H9 (cell line): ENCODE results near the gene MAP2K1. TPM values are rescaled to one million over a fixed set of nuclear protein-coding genes. Genes with fewer than 3 reads are reported as not detected.
A peak's percentile ranks its signal among the peaks of the same experiment; 100 is the strongest.

Source experiments
- DNase-seq: peaks from one replicate; pipeline ENCODE4 v3.0.0-alpha.2; 2017
- H2AFZ ChIP-seq: one replicate; pipeline ENCODE4 v1.6.1; 2013; ENCODE audit warnings: mild to moderate bottlenecking, low read length, control low read depth, moderate library complexity
- H2AK5ac ChIP-seq: 2 replicates; pipeline ENCODE4 v1.6.1; 2013; ENCODE audit warnings: low read length, control low read depth, mixed read lengths; ENCODE audit not compliant: insufficient read length
- H2BK120ac ChIP-seq: one replicate; pipeline ENCODE4 v1.6.1; 2013; ENCODE audit warnings: low read depth, mild to moderate bottlenecking, low read length, control low read depth, inconsistent platforms; ENCODE audit not compliant: poor library complexity, severe bottlenecking
- H2BK12ac ChIP-seq: 2 replicates; pipeline ENCODE4 v1.6.1; 2013; ENCODE audit warnings: low read length, control low read depth, mixed read lengths, low read depth; ENCODE audit not compliant: insufficient read length
- H2BK15ac ChIP-seq: 2 replicates; pipeline ENCODE4 v1.6.1; 2013; ENCODE audit warnings: low read depth, low read length, control low read depth
- H2BK20ac ChIP-seq: one replicate; pipeline ENCODE4 v1.6.1; 2013; ENCODE audit warnings: low read depth, mild to moderate bottlenecking, low read length, control low read depth, inconsistent platforms; ENCODE audit not compliant: poor library complexity, severe bottlenecking
- H2BK5ac ChIP-seq: 2 replicates; pipeline ENCODE4 v1.6.1; 2013; ENCODE audit warnings: low read length, control low read depth, mixed read lengths; ENCODE audit not compliant: insufficient read length
- H3K14ac ChIP-seq: 2 replicates; pipeline ENCODE4 v1.6.1; 2013; ENCODE audit warnings: low read length, control low read depth; ENCODE audit not compliant: insufficient read depth
- H3K18ac ChIP-seq: 2 replicates; pipeline ENCODE4 v1.6.1; 2013; ENCODE audit warnings: low read depth, mild to moderate bottlenecking, mixed read lengths, low read length, control low read depth; ENCODE audit not compliant: insufficient read length
- H3K23ac ChIP-seq: 2 replicates; pipeline ENCODE4 v1.6.1; 2013; ENCODE audit warnings: low read length, control low read depth, mixed read lengths, low read depth; ENCODE audit not compliant: insufficient read length
- H3K23me2 ChIP-seq: 2 replicates; pipeline ENCODE4 v1.6.1; 2013; ENCODE audit warnings: low read depth, mild to moderate bottlenecking, mixed read lengths, low read length, control low read depth; ENCODE audit not compliant: insufficient read length, poor library complexity, severe bottlenecking
- H3K27ac ChIP-seq: 2 replicates; pipeline ENCODE4 v1.5.1; 2013; ENCODE audit warnings: low read length, control low read depth, mixed read lengths, low read depth; ENCODE audit not compliant: insufficient read length
- H3K27me3 ChIP-seq: 2 replicates; pipeline ENCODE4 v1.6.1; 2013; ENCODE audit warnings: low read length, control low read depth, inconsistent platforms; ENCODE audit not compliant: insufficient read depth
- H3K4ac ChIP-seq: 2 replicates; pipeline ENCODE4 v1.6.1; 2013; ENCODE audit warnings: low read depth, mild to moderate bottlenecking, control low read depth, inconsistent platforms, low read length, moderate library complexity
- H3K4me1 ChIP-seq: 2 replicates; pipeline ENCODE4 v1.6.1; 2013; ENCODE audit warnings: low read length, control low read depth, inconsistent platforms; ENCODE audit not compliant: insufficient read depth
- H3K4me2 ChIP-seq: 2 replicates; pipeline ENCODE4 v1.6.1; 2013; ENCODE audit warnings: low read length, control low read depth, mixed read lengths; ENCODE audit not compliant: insufficient read length, insufficient read depth
- H3K56ac ChIP-seq: 2 replicates; pipeline ENCODE4 v1.6.1; 2013; ENCODE audit warnings: low read depth, mild to moderate bottlenecking, mixed read lengths, low read length, control low read depth; ENCODE audit not compliant: insufficient read length
- H3K79me1 ChIP-seq: 2 replicates; pipeline ENCODE4 v1.6.1; 2013; ENCODE audit warnings: low read depth, mild to moderate bottlenecking, moderate library complexity, low read length, control low read depth, inconsistent platforms; ENCODE audit not compliant: insufficient read depth, poor library complexity, severe bottlenecking
- H3K79me2 ChIP-seq: 2 replicates; pipeline ENCODE4 v1.6.1; 2013; ENCODE audit warnings: low read length, control low read depth, inconsistent platforms; ENCODE audit not compliant: insufficient read depth
- H3K9ac ChIP-seq: 2 replicates; pipeline ENCODE4 v1.6.1; 2013; ENCODE audit warnings: low read length, control low read depth, mixed read lengths; ENCODE audit not compliant: insufficient read length; ENCODE audit errors: extremely low read depth
- H3K9me3 ChIP-seq: one replicate; pipeline ENCODE4 v1.6.1; 2013; ENCODE audit warnings: low read depth, low read length, inconsistent platforms; ENCODE audit not compliant: control insufficient read depth
- H3T11ph ChIP-seq: one replicate; pipeline ENCODE4 v1.6.1; 2013; ENCODE audit warnings: mild to moderate bottlenecking, low read length, control low read depth, inconsistent platforms
- H4K20me1 ChIP-seq: one replicate; pipeline ENCODE4 v1.6.1; 2013; ENCODE audit not compliant: control insufficient read depth, insufficient read length, insufficient read depth
- H4K5ac ChIP-seq: 2 replicates; pipeline ENCODE4 v1.6.1; 2013; ENCODE audit warnings: low read depth, mild to moderate bottlenecking, mixed read lengths, low read length, control low read depth; ENCODE audit not compliant: insufficient read length
- H4K8ac ChIP-seq: replicated peaks from 2 replicates; pipeline ENCODE4 v1.6.1; 2013; ENCODE audit warnings: low read length, control low read depth, mixed read lengths, low read depth; ENCODE audit not compliant: insufficient read length
- H4K91ac ChIP-seq: 2 replicates; pipeline ENCODE4 v1.6.1; 2013; ENCODE audit warnings: low read depth, mild to moderate bottlenecking, moderate library complexity, mixed read lengths, low read length, control low read depth; ENCODE audit not compliant: insufficient read length
- H3K27ac Mint-ChIP-seq, 3 experiments: 2 replicates in 2 of 3; 3 replicates in 1 of 3; pipeline ENCODE4 v1.8.0; 2020 to 2021; ENCODE audit warnings: mixed read lengths in 3 of 3, mild to moderate bottlenecking in 1 of 3, moderate library complexity in 1 of 3
- H3K27me3 Mint-ChIP-seq: 2 replicates; pipeline ENCODE4 v1.8.0; 2021; ENCODE audit warnings: low read depth, mild to moderate bottlenecking, moderate library complexity, mixed read lengths
- H3K36me3 Mint-ChIP-seq, 3 experiments: 2 replicates in 2 of 3; 3 replicates in 1 of 3; pipeline ENCODE4 v1.8.0; 2020 to 2021; ENCODE audit warnings: low read depth in 3 of 3, mixed read lengths in 3 of 3; ENCODE audit not compliant: insufficient read depth in 1 of 3
- H3K4me1 Mint-ChIP-seq, 2 experiments: 2 replicates each; pipeline ENCODE4 v1.8.0; 2020; ENCODE audit warnings: mixed read lengths in 2 of 2
- H3K4me3 Mint-ChIP-seq, 2 experiments: 2 replicates in 1 of 2; 3 replicates in 1 of 2; pipeline ENCODE4 v1.8.0; 2020 to 2021; ENCODE audit warnings: mild to moderate bottlenecking in 2 of 2, mixed read lengths in 2 of 2, moderate library complexity in 1 of 2
- H3K9me3 Mint-ChIP-seq, 2 experiments: 2 replicates in 1 of 2; 3 replicates in 1 of 2; pipeline ENCODE4 v1.8.0; 2020; ENCODE audit warnings: mild to moderate bottlenecking in 2 of 2, mixed read lengths in 2 of 2, moderate library complexity in 1 of 2
- WGBS: extraction: QIAGEN DNeasy Blood & Tissue Kit; methylation state at CpG from one replicate; pipeline ENCODE4 v1.1.7; 2013; ENCODE audit warnings: missing lambda C conversion rate, low lambda C conversion rate, mixed read lengths; ENCODE audit not compliant: insufficient read length; ENCODE audit errors: extremely low coverage; 5-methylcytosine and 5-hydroxymethylcytosine counted together
- total RNA-seq: library from RNA; stranded (reverse); gene quantifications from 2 replicates; pipeline ENCODE4 v1.2.1, GENCODE V29; 2021
- TF ChIP-seq, protein P1 (sequence below): fragments of 200-600 bp; sonication (generic); conservative IDR thresholded peaks from 3 replicates; pipeline ENCODE4 v1.8.0; 2021; ENCODE audit warnings: antibody characterized with exemption, mild to moderate bottlenecking

MAP2K1 gene
- total RNA-seq, 1 experiment from 2014 or later, result 50.8 TPM

- H4K91ac ChIP-seq, result no peak overlapping the region
- no CpG with 5 or more reads among the region's 5 CpGs for WGBS
- no peak overlapping the region for H3K4ac ChIP-seq
- H3K23ac ChIP-seq, result no peak overlapping the region
- H2AK5ac ChIP-seq, result no peak overlapping the region
- H2AFZ ChIP-seq, result no peak overlapping the region
- no peaks in the 10 kb centered on the region for H3K23me2 ChIP-seq
- no peaks in the 10 kb centered on the region for H3K4me1 ChIP-seq
- no peak overlapping the region for H3K4me2 ChIP-seq
- Mint-ChIP-seq H3K27ac (peak overlapping the region; percentile 50 to 93 (median 80); a peak in 5 of 7 replicates), H3K27me3 (no peaks in the 10 kb centered on the region), H3K4me3 (no peak overlapping the region), H3K9me3 (no peaks in the 10 kb centered on the region), H3K4me1 (peaks cover under 1 to 4% of the 10 kb centered on the region in 2 experiments; a peak in 3 of 4 replicates), H3K36me3 (peaks cover 42 to 68% (median 58%) of the 10 kb centered on the region in 3 experiments)
- no peak overlapping the region for H4K8ac ChIP-seq
- TF ChIP-seq, protein P1, sequence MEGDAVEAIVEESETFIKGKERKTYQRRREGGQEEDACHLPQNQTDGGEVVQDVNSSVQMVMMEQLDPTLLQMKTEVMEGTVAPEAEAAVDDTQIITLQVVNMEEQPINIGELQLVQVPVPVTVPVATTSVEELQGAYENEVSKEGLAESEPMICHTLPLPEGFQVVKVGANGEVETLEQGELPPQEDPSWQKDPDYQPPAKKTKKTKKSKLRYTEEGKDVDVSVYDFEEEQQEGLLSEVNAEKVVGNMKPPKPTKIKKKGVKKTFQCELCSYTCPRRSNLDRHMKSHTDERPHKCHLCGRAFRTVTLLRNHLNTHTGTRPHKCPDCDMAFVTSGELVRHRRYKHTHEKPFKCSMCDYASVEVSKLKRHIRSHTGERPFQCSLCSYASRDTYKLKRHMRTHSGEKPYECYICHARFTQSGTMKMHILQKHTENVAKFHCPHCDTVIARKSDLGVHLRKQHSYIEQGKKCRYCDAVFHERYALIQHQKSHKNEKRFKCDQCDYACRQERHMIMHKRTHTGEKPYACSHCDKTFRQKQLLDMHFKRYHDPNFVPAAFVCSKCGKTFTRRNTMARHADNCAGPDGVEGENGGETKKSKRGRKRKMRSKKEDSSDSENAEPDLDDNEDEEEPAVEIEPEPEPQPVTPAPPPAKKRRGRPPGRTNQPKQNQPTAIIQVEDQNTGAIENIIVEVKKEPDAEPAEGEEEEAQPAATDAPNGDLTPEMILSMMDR, result no peak
- H2BK20ac ChIP-seq, result no peak overlapping the region
- no peak overlapping the region for H2BK120ac ChIP-seq
- no peaks in the 10 kb centered on the region for H4K20me1 ChIP-seq
- no peaks in the 10 kb centered on the region for H3K79me2 ChIP-seq
- no peak overlapping the region for H2BK12ac ChIP-seq
- DNase-seq, result no peak
- no peak overlapping the region for H3T11ph ChIP-seq
- H4K5ac ChIP-seq, result no peak overlapping the region
- no peak overlapping the region for H3K18ac ChIP-seq
- H3K9me3 ChIP-seq, result no peaks in the 10 kb centered on the region
- no peak overlapping the region for H2BK15ac ChIP-seq
- no peak overlapping the region for H3K9ac ChIP-seq
- H3K79me1 ChIP-seq, result no peaks in the 10 kb centered on the region
- H2BK5ac ChIP-seq, result no peak overlapping the region
- no peak overlapping the region for H3K14ac ChIP-seq
- no peaks in the 10 kb centered on the region for H3K27me3 ChIP-seq
- no peak overlapping the region for H3K56ac ChIP-seq
- no peak overlapping the region for H3K27ac ChIP-seq
These were observed 97.9 kb downstream of the MAP2K1 start for GRCh38 chr15:66484539-66485112.
